ENCODE data around the gene PUDP.
"Not testable (repeated sequence)": the region's sequence is repeated elsewhere in the genome, so short reads cannot be mapped to it uniquely, and the experiment has no call there.

PUDP gene

DNA sequence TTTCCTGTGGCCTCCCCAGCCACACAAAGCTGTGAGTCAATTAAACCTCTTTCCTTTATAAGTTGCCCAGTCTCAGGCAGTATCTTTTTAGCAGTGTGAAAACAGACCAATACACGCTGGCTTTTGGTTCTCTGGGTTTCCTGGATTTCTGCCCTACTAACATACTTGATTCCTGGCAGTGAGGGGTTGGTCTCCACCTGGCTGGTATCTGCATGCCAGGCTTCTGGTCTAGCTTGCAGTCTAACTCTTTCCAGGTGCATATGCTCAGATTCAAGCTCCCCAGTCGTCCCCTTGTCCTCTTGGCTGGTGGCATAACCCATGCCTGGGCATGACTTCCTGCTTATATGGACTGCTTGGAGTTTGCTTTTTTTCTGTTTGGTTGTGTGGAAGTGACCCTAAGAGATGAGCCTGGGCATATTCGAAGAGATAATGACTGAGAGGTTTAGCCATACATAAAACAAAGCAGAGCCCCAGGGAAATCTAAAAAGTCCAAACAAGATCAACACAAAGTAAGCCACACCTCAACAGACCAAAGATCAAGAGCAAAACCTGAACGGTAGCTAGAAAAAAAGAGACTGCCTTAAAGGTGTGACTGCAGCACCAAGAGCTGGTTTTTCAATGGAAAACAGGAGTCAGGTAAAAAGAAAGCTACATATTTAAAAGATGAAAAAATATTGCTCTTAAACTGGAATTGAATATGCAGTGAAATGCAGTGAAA, 102.6 kb downstream of the PUDP start:
- DNase-seq (ENCODE audit: low read depth, low spot score) = no peak
- Histone ChIP-seq H3K9me3 (ENCODE audit: control insufficient read depth, insufficient read depth, low read length) (no peaks in the 10 kb centered on the region), H3K27me3 (ENCODE audit: control insufficient read depth, insufficient read depth, low read length) (no peaks in the 10 kb centered on the region), H3K36me3 (ENCODE audit: control insufficient read depth, insufficient read depth, low read length) (no peaks in the 10 kb centered on the region), H3K4me3 (ENCODE audit: low read length) (no peak overlapping the region), H3K27ac (ENCODE audit: low read length) (no peak overlapping the region), H3K4me1 (ENCODE audit: control insufficient read depth, insufficient read depth, low read length) (no peaks in the 10 kb centered on the region)
- WGBS (ENCODE audit: insufficient coverage, insufficient read length) = no CpG with 5 or more reads among the region's 4 CpGs

DNA sequence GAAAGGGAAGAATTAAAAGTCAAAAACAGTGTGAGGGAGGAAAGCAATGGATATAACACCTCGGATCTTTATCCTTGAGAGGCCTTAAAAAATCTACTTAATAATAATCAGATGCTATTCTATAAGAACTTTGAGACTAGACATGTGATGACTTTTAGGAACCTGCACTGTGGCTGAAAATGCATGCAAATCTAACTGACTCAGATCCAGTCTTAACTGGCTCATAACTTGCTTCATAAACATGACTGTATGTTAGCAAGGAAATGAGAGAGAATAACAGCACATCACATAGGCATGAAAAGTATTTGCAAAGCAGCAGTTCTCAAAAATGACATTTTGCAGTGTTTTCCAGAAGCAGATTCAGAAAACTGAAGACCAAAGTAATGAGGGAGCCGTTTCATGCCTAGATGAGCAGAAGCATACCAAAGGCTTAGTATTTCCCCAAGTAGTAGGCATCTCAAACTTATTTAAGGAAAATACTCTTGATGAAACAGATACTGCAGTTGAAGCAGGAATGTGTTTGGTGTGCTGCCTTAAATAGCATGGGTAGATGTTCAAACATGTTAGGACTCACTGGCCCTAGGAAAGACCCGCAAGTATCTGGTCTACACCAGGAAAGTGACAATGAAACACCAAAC, 104.0 kb downstream of the PUDP start:
- not testable (repeated sequence) for H3K4me1 ChIP-seq (ENCODE audit: control insufficient read depth, insufficient read depth, low read length); DNase-seq (ENCODE audit: low read depth, low spot score); H3K4me3 ChIP-seq (ENCODE audit: low read length); H3K27me3 ChIP-seq (ENCODE audit: control insufficient read depth, insufficient read depth, low read length); H3K9me3 ChIP-seq (ENCODE audit: control insufficient read depth, insufficient read depth, low read length); H3K36me3 ChIP-seq (ENCODE audit: control insufficient read depth, insufficient read depth, low read length); H3K27ac ChIP-seq (ENCODE audit: low read length)
- WGBS (ENCODE audit: insufficient coverage, insufficient read length) = no CpG with 5 or more reads among the region's 3 CpGs

- Histone ChIP-seq H3K36me3 (ENCODE audit: control insufficient read depth, insufficient read depth, low read length) (no peaks in the 10 kb centered on the region), H3K9me3 (ENCODE audit: control insufficient read depth, insufficient read depth, low read length) (no peaks in the 10 kb centered on the region), H3K27me3 (ENCODE audit: control insufficient read depth, insufficient read depth, low read length) (no peaks in the 10 kb centered on the region), H3K4me1 (ENCODE audit: control insufficient read depth, insufficient read depth, low read length) (no peaks in the 10 kb centered on the region), H3K27ac (ENCODE audit: low read length) (no peak overlapping the region), H3K4me3 (ENCODE audit: low read length) (no peak overlapping the region)
- no peak for DNase-seq (ENCODE audit: low read depth, low spot score)
- no CpG with 5 or more reads among the region's 5 CpGs for WGBS (ENCODE audit: insufficient coverage, insufficient read length)
Measured at GRCh38 chrX:7028246-7028645, 119.7 kb downstream of the PUDP start.

DNA sequence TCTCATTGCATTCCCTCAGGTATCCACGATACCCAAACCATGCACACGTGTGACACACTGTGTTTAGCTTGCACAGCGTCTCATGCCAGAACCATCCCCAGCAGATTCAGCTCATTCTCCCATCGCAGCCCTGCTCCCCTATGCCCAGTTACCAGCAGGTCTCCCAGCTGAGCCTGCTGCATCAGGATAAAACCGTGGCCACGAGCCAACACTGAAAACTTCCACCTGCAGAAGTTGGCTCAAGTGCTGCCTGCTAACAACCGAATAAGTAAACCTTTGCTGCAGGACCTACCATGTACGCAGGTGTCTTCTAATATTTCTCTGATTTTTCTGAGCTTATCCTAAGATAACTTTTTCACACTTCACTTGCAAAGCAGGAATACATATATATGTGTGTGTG, 120.9 kb downstream of the PUDP start:
- no peak for DNase-seq (ENCODE audit: low read depth, low spot score)
- Histone ChIP-seq H3K4me3 (ENCODE audit: low read length) (no peak overlapping the region), H3K27ac (ENCODE audit: low read length) (no peak overlapping the region), H3K36me3 (ENCODE audit: control insufficient read depth, insufficient read depth, low read length) (no peaks in the 10 kb centered on the region), H3K27me3 (ENCODE audit: control insufficient read depth, insufficient read depth, low read length) (no peaks in the 10 kb centered on the region), H3K9me3 (ENCODE audit: control insufficient read depth, insufficient read depth, low read length) (no peaks in the 10 kb centered on the region), H3K4me1 (ENCODE audit: control insufficient read depth, insufficient read depth, low read length) (no peaks in the 10 kb centered on the region)
- no CpG with 5 or more reads among the region's 8 CpGs for WGBS (ENCODE audit: insufficient coverage, insufficient read length)

DNA sequence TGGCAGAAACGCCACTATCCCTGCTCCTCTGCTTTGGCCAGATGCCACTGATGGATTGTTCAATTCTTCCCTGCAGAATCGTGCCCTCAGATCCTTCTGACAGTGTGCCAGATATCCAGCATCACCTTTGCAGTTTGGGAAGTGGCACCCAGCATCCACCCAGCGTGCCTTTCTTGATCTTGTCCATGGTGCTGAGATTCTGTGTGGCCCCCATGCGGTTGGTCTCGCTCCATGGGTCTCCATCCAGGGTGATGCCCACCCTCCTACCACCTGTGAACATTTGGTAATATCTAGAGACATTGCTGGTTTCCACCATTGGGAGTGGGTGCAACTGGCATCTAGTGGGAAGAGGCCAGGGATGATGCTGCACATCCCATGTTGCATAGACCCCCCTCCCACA, 121.6 kb downstream of the PUDP start:
- not testable (repeated sequence) for H3K4me1 ChIP-seq (ENCODE audit: control insufficient read depth, insufficient read depth, low read length); H3K27ac ChIP-seq (ENCODE audit: low read length); H3K9me3 ChIP-seq (ENCODE audit: control insufficient read depth, insufficient read depth, low read length); DNase-seq (ENCODE audit: low read depth, low spot score); H3K36me3 ChIP-seq (ENCODE audit: control insufficient read depth, insufficient read depth, low read length); H3K4me3 ChIP-seq (ENCODE audit: low read length); H3K27me3 ChIP-seq (ENCODE audit: control insufficient read depth, insufficient read depth, low read length)
- no CpG with 5 or more reads among the region's 5 CpGs for WGBS (ENCODE audit: insufficient coverage, insufficient read length)

DNA sequence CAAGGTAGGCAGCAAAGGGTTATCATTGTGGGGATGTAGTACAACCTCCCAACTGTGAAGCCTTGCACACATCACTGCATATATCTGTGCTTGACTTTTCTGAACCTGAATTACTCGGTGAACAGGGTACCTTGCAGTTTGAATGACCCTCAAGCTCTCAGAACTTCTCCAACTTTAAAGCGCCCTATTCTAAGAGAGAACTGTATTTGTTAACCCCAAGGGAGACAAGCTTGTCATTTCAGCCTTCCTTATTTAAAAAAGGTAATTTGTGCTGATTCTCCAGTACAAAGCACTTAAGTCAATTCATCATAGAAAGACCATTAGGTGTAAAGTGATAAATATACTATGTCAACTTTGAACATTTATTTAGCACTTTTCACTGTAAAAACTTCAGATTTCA, 122.5 kb downstream of the PUDP start:
- Histone ChIP-seq H3K27ac (ENCODE audit: low read length) (no peak overlapping the region), H3K4me3 (ENCODE audit: low read length) (no peak overlapping the region), H3K27me3 (ENCODE audit: control insufficient read depth, insufficient read depth, low read length) (no peaks in the 10 kb centered on the region), H3K9me3 (ENCODE audit: control insufficient read depth, insufficient read depth, low read length) (no peaks in the 10 kb centered on the region), H3K4me1 (ENCODE audit: control insufficient read depth, insufficient read depth, low read length) (no peaks in the 10 kb centered on the region), H3K36me3 (ENCODE audit: control insufficient read depth, insufficient read depth, low read length) (no peaks in the 10 kb centered on the region)
- no peak for DNase-seq (ENCODE audit: low read depth, low spot score)
- no CpG with 5 or more reads among the region's 2 CpGs for WGBS (ENCODE audit: insufficient coverage, insufficient read length)

GRCh38 chrX:7024850-7025249, 123.1 kb downstream of the PUDP start:
- Histone ChIP-seq H3K4me3 (ENCODE audit: low read length) (no peak overlapping the region), H3K4me1 (ENCODE audit: control insufficient read depth, insufficient read depth, low read length) (no peaks in the 10 kb centered on the region), H3K36me3 (ENCODE audit: control insufficient read depth, insufficient read depth, low read length) (no peaks in the 10 kb centered on the region), H3K27ac (ENCODE audit: low read length) (no peak overlapping the region), H3K27me3 (ENCODE audit: control insufficient read depth, insufficient read depth, low read length) (no peaks in the 10 kb centered on the region), H3K9me3 (ENCODE audit: control insufficient read depth, insufficient read depth, low read length) (no peaks in the 10 kb centered on the region)
- WGBS (ENCODE audit: insufficient coverage, insufficient read length) = no CpG with 5 or more reads among the region's 7 CpGs
- no peak for DNase-seq (ENCODE audit: low read depth, low spot score)

GRCh38 chrX:7022996-7023395, 125.0 kb downstream of the PUDP start:
- H3K9me3 ChIP-seq (ENCODE audit: control insufficient read depth, insufficient read depth, low read length); H3K36me3 ChIP-seq (ENCODE audit: control insufficient read depth, insufficient read depth, low read length); H3K4me3 ChIP-seq (ENCODE audit: low read length); H3K4me1 ChIP-seq (ENCODE audit: control insufficient read depth, insufficient read depth, low read length); DNase-seq (ENCODE audit: low read depth, low spot score); H3K27me3 ChIP-seq (ENCODE audit: control insufficient read depth, insufficient read depth, low read length); H3K27ac ChIP-seq (ENCODE audit: low read length): not testable (repeated sequence)
- WGBS (ENCODE audit: insufficient coverage, insufficient read length) = no CpG with 5 or more reads among the region's 3 CpGs

- H3K27me3 ChIP-seq (ENCODE audit: control insufficient read depth, insufficient read depth, low read length) = no peaks in the 10 kb centered on the region
- WGBS (ENCODE audit: insufficient coverage, insufficient read length) = no CpG with 5 or more reads among the region's 4 CpGs
- H3K9me3 ChIP-seq (ENCODE audit: control insufficient read depth, insufficient read depth, low read length) = no peaks in the 10 kb centered on the region
- DNase-seq (ENCODE audit: low read depth, low spot score) = no peak
- no peaks in the 10 kb centered on the region for H3K4me1 ChIP-seq (ENCODE audit: control insufficient read depth, insufficient read depth, low read length)
- H3K4me3 ChIP-seq (ENCODE audit: low read length) = no peak overlapping the region
- H3K36me3 ChIP-seq (ENCODE audit: control insufficient read depth, insufficient read depth, low read length) = no peaks in the 10 kb centered on the region
- no peak overlapping the region for H3K27ac ChIP-seq (ENCODE audit: low read length)
Measured at GRCh38 chrX:7021991-7022390, 126.0 kb downstream of the PUDP start.

- Histone ChIP-seq H3K4me1 (ENCODE audit: control insufficient read depth, insufficient read depth, low read length) (no peaks in the 10 kb centered on the region), H3K27me3 (ENCODE audit: control insufficient read depth, insufficient read depth, low read length) (no peaks in the 10 kb centered on the region), H3K9me3 (ENCODE audit: control insufficient read depth, insufficient read depth, low read length) (no peaks in the 10 kb centered on the region), H3K4me3 (ENCODE audit: low read length) (no peak overlapping the region), H3K27ac (ENCODE audit: low read length) (no peak overlapping the region), H3K36me3 (ENCODE audit: control insufficient read depth, insufficient read depth, low read length) (no peaks in the 10 kb centered on the region)
- no peak for DNase-seq (ENCODE audit: low read depth, low spot score)
- WGBS (ENCODE audit: insufficient coverage, insufficient read length) = no CpG with 5 or more reads among the region's 3 CpGs
Measured at GRCh38 chrX:7019555-7019954, 128.4 kb downstream of the PUDP start.

- WGBS (ENCODE audit: insufficient coverage, insufficient read length) = no CpG with 5 or more reads among the region's 8 CpGs
- not testable (repeated sequence) for H3K9me3 ChIP-seq (ENCODE audit: control insufficient read depth, insufficient read depth, low read length); H3K4me3 ChIP-seq (ENCODE audit: low read length); H3K36me3 ChIP-seq (ENCODE audit: control insufficient read depth, insufficient read depth, low read length); DNase-seq (ENCODE audit: low read depth, low spot score); H3K27me3 ChIP-seq (ENCODE audit: control insufficient read depth, insufficient read depth, low read length); H3K4me1 ChIP-seq (ENCODE audit: control insufficient read depth, insufficient read depth, low read length); H3K27ac ChIP-seq (ENCODE audit: low read length)
Measured at GRCh38 chrX:7012262-7012834, 135.6 kb downstream of the PUDP start.

Data from iPS DF 6.9 (cell line).